HG03469 (cell line): ENCODE measurements around the gene ACADS.

ENCODE experiments used
- ATAC-seq: cut with Tn5 transposase; IDR thresholded peaks from one replicate; pipeline ENCODE4 v1.9.1; 2021; ENCODE audit warnings: mild to moderate bottlenecking, moderate library complexity, moderate number of reproducible peaks; ENCODE audit not compliant: unreplicated experiment

Gene ACADS, protein sequence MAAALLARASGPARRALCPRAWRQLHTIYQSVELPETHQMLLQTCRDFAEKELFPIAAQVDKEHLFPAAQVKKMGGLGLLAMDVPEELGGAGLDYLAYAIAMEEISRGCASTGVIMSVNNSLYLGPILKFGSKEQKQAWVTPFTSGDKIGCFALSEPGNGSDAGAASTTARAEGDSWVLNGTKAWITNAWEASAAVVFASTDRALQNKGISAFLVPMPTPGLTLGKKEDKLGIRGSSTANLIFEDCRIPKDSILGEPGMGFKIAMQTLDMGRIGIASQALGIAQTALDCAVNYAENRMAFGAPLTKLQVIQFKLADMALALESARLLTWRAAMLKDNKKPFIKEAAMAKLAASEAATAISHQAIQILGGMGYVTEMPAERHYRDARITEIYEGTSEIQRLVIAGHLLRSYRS

DNA sequence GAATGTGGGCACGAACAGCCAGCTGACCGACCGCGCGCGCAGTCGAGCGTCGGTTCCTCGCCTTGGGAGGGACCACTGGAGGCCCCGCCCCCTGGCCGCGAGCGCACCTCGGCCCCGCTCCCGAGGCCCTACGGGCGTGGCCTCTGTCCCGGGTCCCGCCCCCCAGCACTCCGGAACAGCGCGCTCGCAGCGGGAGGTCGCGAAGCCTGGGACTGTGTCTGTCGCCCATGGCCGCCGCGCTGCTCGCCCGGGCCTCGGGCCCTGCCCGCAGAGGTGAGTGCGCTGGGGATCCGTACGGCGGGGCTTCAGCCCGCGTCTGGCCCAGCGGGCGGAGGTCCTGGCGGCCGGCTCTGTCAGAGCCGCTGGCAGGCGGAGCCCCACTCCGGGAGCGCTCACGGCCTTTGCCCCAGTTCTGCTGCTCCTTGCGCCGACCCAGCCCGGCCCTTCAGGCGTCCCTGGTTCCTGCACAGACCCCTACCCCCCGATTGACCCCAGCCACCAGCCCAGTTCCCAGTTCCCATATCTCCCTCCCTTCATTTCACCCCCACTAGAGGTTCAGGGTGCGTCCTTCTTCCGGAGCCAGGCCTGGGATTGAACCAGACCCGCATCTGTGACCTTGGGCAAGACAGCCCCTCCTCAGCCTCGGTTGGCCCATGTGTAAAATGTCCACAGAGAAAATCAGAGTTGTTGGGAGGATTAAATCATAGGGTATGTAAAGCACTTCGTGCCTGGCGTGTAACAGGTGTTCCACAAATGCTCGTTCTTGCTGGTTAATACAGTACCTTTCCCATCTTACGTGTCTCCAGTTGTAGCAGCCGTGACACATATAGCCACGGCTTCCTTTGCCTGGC lies at the start of gene ACADS:
ACADS (plus strand) TSS at position 168 of the 851 bp plus-strand sequence; CDS start at position 228, 60 bp downstream.
- ATAC-seq = peak; percentile 81

DNA sequence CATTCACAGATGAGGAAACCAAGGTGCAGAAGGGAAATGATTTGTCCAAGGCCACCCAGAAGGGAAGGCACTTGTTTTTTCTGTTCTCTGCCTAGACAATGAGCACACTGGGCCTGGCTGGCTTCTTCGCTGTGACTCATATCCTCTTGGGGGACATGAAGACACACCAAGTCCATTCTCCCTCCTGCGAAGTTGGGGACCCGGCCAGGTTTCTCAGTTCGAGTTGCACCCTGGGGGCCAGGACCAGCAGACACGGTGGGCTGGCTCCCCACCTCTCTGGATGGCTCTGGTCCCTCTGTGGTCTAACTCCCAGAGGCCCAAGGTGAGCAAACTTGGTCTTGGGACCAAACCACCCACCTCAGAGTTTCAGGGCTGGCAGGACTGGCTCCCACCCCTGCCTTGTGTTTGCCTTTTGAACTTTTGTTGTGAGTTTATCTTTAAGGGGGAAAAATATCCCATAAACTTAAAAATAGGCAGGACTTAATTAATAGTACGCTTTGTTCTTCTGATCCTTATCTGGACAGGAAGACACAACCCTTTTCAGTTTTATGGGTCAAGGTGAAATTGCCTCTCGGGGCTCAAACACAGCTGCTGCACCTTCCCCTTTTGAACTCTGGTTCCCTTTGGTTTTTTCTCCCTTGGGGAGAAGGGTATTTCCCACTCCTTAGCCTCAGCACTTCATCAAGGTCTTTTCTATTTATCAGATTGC lies 47.7 kb upstream of the ACADS start:
- no peak for ATAC-seq

DNA sequence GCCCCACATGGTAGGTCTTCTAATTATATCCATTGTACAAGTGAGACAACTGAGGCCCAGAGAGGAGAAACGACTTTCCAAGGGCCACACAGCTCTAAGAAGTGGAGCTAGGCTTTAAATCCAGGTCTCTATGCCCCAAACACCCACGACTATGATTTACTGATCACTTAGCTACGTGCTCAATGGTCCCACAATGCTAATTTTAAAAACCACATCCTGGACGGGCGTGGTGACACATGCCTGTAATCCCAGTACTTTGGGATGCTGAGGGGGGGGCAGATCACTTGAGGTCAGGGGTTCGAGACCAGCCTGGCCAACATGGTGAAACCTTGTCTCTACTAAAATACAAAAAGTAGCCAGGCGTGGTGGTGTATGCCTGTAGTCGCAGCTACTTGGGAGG lies 47.1 kb upstream of the ACADS start:
- ATAC-seq = no peak

GRCh38 chr12:120680165-120680738 lies 45.4 kb upstream of the ACADS start:
- no peak for ATAC-seq

- ATAC-seq = no peak
These were observed 41.1 kb upstream of the ACADS start for GRCh38 chr12:120684523-120684932.

- ATAC-seq = no peak
These were observed 40.1 kb upstream of the ACADS start for GRCh38 chr12:120685522-120685921.

DNA sequence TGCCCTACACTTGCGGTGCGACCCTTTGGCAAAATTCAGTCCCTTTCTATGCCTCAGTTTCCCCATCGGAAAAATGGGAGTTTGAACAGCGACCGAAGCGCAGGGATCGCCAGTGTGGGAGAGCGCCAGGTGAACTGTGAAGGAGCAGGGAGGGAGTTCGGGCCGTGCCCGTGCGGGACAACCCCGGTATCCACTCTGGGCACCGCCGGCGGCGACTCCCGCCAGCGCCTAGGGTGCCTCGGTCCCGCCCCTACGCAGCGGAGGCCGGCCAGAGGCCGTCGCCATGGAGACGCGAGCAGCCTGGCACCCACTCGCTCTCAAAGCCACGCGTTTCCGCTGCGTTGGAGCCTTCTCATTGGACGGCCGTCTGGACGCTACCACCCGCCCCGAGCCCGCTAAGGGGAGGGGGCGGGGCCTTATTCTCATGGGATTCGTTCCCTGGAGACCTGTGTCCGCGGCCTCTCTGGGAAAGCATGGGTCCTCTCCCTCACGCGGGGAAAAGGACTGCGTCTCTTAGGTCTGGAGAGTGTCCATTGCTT lies 39.4 kb upstream of the ACADS start:
- ATAC-seq = peak; percentile 55

- ATAC-seq = peak; percentile 40
These were observed 38.7 kb upstream of the ACADS start, which contains the start of gene MLEC for GRCh38 chr12:120686690-120687577. Gene MLEC, plus strand, starts transcription at chr12:120687149. Its CDS starts 148 bp downstream, at chr12:120687297.

DNA sequence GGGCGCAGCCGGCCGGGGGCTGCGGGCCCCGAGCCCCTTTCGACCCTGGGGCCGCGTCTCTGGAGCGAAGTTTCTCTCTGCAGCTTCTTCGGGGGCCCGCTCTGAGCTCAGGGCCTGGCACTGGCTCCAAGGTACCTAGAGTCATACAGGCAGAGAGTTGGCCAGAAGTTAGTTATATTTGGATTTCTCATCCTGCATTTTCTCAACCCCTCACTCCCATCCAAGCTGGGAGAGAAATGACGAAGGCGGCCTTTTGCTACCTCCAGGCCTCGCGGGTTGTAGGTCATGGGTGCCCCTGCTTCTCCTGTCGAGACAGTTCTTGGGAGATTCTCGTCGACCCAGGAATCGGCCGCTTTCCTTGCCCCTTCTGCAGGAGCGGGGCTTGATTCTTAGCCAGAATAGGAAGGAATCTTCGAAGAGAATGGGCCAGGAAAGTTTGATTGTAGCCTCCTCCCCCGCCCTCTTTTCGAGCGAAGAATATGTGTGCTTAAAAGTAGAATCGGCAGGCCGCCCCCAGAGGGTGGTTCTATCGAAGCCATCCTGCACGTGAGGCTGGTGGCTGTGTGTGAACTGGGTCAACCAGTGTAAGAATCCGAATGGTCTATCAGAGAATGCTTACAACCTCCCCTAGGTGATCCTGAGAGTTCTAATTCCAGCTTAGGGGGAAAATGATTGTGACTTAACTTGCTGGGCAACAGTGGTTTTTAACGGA lies 37.9 kb upstream of the ACADS start:
- ATAC-seq = no peak

DNA sequence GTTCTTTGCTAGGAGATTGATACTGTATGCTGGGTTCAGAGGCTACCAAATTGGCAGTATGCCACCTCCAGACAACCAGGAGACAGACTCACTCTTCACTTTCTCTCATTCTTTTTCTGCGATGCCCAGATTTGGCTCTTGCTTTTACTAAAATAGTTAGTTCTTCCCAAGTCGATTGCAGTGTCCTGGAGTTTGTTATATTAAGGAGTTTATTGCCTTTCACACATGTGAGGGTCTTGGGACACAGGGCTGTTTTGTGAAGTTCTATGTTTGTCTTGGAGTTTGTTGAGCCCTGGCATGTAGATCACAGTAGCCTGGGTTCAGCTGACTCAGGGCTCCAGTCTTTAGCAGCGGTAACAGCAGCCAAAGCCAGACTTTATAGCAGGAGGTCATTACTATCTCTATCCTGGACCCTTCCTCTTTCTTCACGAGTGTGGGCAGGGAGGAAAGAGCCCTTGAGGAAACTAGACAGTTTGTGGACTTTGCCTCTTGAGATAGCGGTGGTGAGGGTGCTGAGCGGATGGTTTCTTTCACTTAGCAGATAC lies 37.0 kb upstream of the ACADS start:
- no peak for ATAC-seq

DNA sequence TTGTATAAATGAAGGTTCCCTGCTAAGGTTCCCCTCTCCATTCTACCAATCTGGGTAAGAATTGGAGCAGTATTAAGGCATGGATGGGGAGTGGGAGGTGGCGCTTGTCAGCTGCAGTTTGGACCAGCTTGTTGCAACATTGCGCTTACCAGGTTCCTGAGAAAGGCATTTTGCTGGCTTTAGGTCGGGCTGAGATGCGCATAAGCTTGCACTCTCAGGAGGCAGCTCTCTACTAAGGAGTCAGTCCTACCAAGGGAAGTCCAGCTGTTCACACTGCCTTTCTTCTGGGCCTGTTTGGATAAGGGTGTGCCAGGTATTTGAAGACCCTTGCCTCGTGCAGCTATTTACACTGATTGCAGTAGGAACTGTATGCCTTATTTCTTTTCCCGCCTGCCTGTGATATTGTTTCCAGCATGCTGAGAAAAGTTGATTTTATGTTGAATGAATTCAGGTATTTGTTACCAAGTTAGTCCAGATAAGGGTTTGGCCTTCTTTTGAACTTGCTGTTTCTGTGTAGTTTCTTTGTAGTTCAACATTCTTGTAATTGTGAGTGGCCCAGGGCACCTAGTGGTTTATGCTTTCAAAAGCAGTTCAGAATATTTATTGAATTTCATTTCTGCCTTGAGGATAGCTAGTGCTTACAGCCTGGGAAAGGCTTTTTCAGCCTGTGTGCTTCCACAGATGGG lies 36.1 kb upstream of the ACADS start:
- ATAC-seq = no peak

DNA sequence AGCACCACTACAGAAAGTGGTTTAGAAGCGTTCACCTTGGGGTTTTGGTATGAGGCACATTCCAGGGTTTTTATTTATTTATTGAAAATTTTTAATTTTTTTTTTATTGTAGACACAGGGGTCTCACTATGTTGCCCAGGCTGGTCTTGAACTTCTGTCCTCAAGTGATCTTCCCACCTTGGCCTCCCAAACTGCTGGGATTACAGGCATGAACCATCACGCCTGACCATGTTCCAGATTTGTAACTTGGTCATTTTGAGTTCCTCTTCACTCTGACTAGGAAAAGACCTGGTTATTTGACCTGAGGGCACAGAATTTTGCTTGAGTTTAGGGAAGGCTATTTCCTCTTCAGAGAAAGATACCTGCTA lies 35.6 kb upstream of the ACADS start:
- no peak for ATAC-seq

- ATAC-seq = no peak
These were observed 34.6 kb upstream of the ACADS start for GRCh38 chr12:120690978-120691377.

- ATAC-seq = no peak
These were observed 33.0 kb upstream of the ACADS start for GRCh38 chr12:120692524-120693033.

GRCh38 chr12:120693848-120694247 lies 31.8 kb upstream of the ACADS start:
- ATAC-seq = no peak

DNA sequence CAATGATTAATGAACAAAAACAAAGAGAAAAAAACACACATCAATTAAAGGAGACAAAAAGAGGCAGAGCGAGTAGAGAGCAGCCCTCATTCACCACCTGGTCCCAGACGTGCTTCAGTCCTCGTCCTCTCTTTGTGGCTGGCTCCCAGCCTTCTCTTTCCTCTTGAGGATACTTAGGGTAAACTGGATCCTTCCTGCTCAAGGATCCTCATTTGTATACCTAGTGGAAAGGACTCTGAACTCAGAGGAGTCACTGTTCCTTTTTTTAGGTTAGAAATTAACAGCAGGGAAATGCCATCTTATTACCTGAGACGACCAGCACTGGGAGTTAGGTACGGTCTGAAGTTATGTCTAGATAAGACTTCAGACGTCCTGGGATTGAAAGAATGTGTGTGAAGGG lies 29.0 kb upstream of the ACADS start:
- ATAC-seq = no peak

GRCh38 chr12:120697344-120697743 lies 28.3 kb upstream of the ACADS start:
- no peak for ATAC-seq

GRCh38 chr12:120698665-120699064 lies 27.0 kb upstream of the ACADS start:
- ATAC-seq = no peak
